Measurements from ENCODE around the gene TES.

- TF ChIP-seq POLR2AphosphoS5 (IDR thresholded peaks at IDR 0.05; ENCODE audit: low read depth): no peak
- TF ChIP-seq, protein P1, sequence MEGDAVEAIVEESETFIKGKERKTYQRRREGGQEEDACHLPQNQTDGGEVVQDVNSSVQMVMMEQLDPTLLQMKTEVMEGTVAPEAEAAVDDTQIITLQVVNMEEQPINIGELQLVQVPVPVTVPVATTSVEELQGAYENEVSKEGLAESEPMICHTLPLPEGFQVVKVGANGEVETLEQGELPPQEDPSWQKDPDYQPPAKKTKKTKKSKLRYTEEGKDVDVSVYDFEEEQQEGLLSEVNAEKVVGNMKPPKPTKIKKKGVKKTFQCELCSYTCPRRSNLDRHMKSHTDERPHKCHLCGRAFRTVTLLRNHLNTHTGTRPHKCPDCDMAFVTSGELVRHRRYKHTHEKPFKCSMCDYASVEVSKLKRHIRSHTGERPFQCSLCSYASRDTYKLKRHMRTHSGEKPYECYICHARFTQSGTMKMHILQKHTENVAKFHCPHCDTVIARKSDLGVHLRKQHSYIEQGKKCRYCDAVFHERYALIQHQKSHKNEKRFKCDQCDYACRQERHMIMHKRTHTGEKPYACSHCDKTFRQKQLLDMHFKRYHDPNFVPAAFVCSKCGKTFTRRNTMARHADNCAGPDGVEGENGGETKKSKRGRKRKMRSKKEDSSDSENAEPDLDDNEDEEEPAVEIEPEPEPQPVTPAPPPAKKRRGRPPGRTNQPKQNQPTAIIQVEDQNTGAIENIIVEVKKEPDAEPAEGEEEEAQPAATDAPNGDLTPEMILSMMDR (conservative IDR thresholded peaks at IDR 0.05; ENCODE audit: low read depth in 2 of 2): no peak
- no peak for TF ChIP-seq EZH2phosphoT487 (IDR thresholded peaks at IDR 0.05; ENCODE audit: unreplicated experiment)
- TF ChIP-seq ZNF331 (CRISPR knock-in tag; IDR thresholded peaks at IDR 0.05; ENCODE audit: low read depth): no peak
- TF ChIP-seq EZH2 (IDR thresholded peaks at IDR 0.05; ENCODE audit: low read depth, unreplicated experiment): no peak
Observed at GRCh38 chr7:116280803-116281202, 70.5 kb downstream of the TES start.
